HepG2 (cell line): ENCODE measurements around the gene PIGN. TPM values are rescaled to one million over a fixed set of nuclear protein-coding genes. Genes with fewer than 3 reads are reported as not detected.

Source experiments
- ARNT ChIP-seq: fragments of 450-650 bp; IDR thresholded peaks from 2 replicates; pipeline ENCODE4 v1.6.1; 2017
- HDAC1 ChIP-seq: sonication (generic); formaldehyde crosslinking; IDR thresholded peaks from 2 replicates; pipeline ENCODE4 v1.5.1; 2020; ENCODE audit warnings: mild to moderate bottlenecking, missing genetic modification reagents
- HES4 ChIP-seq: sonication (generic); formaldehyde crosslinking; IDR thresholded peaks from 2 replicates; pipeline ENCODE4 v1.9.0; 2021; ENCODE audit warnings: mild to moderate bottlenecking, missing genetic modification reagents, borderline replicate concordance
- HHEX ChIP-seq: IDR thresholded peaks from 2 replicates; pipeline ENCODE4 v1.6.1; 2016; ENCODE audit warnings: control low read depth
- HNRNPK ChIP-seq: fragments of 200-400 bp; formaldehyde crosslinking; IDR thresholded peaks from 2 replicates; pipeline ENCODE4 v1.6.1; 2018; ENCODE audit warnings: low read length, low read depth, moderate library complexity, mild to moderate bottlenecking; ENCODE audit not compliant: poor library complexity, severe bottlenecking
- SP2 ChIP-seq: sonication (generic); formaldehyde crosslinking; IDR thresholded peaks from 2 replicates; pipeline ENCODE4 v1.5.1; 2020; ENCODE audit warnings: mild to moderate bottlenecking, missing genetic modification reagents
- ZFX ChIP-seq: sonication (generic); formaldehyde crosslinking; IDR thresholded peaks from 2 replicates; pipeline ENCODE4 v1.4.0; 2020; ENCODE audit warnings: mild to moderate bottlenecking, low read depth, missing genetic modification reagents, moderate library complexity
- ZNF543 ChIP-seq: sonication (generic); formaldehyde crosslinking; IDR thresholded peaks from 2 replicates; pipeline ENCODE4 v1.4.0; 2020; ENCODE audit warnings: mild to moderate bottlenecking, missing genetic modification reagents
- ZNF564 ChIP-seq: sonication (generic); formaldehyde crosslinking; IDR thresholded peaks from 2 replicates; pipeline ENCODE4 v1.8.1; 2023; ENCODE audit warnings: mild to moderate bottlenecking, missing genetic modification reagents
- polyA plus RNA-seq, 8 experiments: library from polyadenylated mRNA; depleted of rRNA in 3 of 8; stranded (reverse) in 7 of 8; unstranded in 1 of 8; fragments of >200 nt; fragmentation: Illumina TruSeq in 4 of 8; extraction: Trizol in 4 of 8; gene quantifications; 2 replicates each; pipeline versions ENCODE4 v1.2.1 to v1.2.3, GENCODE V29; 2011 to 2016; ENCODE audit warnings: low read depth in 4 of 8, missing spikeins in 1 of 8, mixed read lengths in 1 of 8; ENCODE audit not compliant: insufficient read depth in 1 of 8
- total RNA-seq, 5 experiments: library from RNA; depleted of rRNA; stranded (reverse); fragments of >200 nt; fragmentation: Illumina TruSeq; extraction: Trizol; gene quantifications; 2 replicates each; pipeline ENCODE4 v1.2.3, GENCODE V29; 2016; ENCODE audit warnings: low read depth in 1 of 5
- TF ChIP-seq, protein P1 (sequence below): sonication (generic); formaldehyde crosslinking; IDR thresholded peaks from 2 replicates; pipeline ENCODE4 v1.4.0; 2020; ENCODE audit warnings: mild to moderate bottlenecking, missing genetic modification reagents
- TF ChIP-seq, protein P2 (sequence below): sonication (generic); formaldehyde crosslinking; IDR thresholded peaks from 2 replicates; pipeline ENCODE4 v1.5.1; 2020; ENCODE audit warnings: mild to moderate bottlenecking, missing genetic modification reagents

Gene PIGN
- total and polyA plus RNA-seq, 2 of the 13 experiments (the other 11 are each of a cell fraction or from before 2014, with no cell fraction given): 15.5 to 33.6 TPM

DNA sequence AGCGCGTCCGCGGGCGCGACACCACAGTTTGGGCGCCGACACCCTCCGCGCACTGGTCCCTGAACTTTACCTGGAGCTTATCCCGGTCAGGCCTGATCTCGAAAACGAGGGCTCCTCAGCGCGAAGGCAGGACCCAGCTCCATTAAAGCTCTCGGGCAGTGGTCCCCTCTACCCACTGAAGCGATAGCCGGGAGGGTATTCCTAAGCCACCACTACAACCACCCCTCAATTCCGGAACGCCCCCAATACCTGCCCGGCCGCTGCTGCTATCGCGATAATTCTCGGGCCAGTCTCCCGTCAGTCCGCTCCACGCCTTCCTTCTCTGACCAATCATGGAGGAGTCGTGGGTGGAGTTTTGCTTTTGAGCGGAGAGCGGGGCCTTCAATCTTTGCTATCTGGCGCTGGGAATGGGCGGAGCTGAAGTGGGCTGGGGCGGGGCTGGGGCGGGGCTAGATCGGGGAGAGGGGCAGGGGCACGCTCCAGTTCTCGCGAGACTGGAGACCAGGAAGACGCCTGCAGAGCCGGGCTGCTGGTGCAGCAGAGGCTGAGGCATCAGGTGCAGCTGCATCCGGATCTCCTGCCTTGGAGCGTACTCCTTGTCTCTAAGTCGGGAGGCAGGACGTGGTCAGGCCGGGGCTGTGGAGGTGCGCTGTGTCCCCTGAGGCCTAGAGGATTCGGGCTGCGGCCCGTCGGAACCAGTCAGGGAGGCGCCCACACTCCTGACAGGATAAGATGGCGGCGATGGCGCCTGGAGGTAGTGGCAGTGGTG, at the start of gene PIGN, which contains the start of gene RELCH (continued):
- TF ChIP-seq, protein P1, sequence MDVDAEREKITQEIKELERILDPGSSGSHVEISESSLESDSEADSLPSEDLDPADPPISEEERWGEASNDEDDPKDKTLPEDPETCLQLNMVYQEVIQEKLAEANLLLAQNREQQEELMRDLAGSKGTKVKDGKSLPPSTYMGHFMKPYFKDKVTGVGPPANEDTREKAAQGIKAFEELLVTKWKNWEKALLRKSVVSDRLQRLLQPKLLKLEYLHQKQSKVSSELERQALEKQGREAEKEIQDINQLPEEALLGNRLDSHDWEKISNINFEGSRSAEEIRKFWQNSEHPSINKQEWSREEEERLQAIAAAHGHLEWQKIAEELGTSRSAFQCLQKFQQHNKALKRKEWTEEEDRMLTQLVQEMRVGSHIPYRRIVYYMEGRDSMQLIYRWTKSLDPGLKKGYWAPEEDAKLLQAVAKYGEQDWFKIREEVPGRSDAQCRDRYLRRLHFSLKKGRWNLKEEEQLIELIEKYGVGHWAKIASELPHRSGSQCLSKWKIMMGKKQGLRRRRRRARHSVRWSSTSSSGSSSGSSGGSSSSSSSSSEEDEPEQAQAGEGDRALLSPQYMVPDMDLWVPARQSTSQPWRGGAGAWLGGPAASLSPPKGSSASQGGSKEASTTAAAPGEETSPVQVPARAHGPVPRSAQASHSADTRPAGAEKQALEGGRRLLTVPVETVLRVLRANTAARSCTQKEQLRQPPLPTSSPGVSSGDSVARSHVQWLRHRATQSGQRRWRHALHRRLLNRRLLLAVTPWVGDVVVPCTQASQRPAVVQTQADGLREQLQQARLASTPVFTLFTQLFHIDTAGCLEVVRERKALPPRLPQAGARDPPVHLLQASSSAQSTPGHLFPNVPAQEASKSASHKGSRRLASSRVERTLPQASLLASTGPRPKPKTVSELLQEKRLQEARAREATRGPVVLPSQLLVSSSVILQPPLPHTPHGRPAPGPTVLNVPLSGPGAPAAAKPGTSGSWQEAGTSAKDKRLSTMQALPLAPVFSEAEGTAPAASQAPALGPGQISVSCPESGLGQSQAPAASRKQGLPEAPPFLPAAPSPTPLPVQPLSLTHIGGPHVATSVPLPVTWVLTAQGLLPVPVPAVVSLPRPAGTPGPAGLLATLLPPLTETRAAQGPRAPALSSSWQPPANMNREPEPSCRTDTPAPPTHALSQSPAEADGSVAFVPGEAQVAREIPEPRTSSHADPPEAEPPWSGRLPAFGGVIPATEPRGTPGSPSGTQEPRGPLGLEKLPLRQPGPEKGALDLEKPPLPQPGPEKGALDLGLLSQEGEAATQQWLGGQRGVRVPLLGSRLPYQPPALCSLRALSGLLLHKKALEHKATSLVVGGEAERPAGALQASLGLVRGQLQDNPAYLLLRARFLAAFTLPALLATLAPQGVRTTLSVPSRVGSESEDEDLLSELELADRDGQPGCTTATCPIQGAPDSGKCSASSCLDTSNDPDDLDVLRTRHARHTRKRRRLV (CRISPR knock-in tag): no peak
- TF ChIP-seq, protein P2, sequence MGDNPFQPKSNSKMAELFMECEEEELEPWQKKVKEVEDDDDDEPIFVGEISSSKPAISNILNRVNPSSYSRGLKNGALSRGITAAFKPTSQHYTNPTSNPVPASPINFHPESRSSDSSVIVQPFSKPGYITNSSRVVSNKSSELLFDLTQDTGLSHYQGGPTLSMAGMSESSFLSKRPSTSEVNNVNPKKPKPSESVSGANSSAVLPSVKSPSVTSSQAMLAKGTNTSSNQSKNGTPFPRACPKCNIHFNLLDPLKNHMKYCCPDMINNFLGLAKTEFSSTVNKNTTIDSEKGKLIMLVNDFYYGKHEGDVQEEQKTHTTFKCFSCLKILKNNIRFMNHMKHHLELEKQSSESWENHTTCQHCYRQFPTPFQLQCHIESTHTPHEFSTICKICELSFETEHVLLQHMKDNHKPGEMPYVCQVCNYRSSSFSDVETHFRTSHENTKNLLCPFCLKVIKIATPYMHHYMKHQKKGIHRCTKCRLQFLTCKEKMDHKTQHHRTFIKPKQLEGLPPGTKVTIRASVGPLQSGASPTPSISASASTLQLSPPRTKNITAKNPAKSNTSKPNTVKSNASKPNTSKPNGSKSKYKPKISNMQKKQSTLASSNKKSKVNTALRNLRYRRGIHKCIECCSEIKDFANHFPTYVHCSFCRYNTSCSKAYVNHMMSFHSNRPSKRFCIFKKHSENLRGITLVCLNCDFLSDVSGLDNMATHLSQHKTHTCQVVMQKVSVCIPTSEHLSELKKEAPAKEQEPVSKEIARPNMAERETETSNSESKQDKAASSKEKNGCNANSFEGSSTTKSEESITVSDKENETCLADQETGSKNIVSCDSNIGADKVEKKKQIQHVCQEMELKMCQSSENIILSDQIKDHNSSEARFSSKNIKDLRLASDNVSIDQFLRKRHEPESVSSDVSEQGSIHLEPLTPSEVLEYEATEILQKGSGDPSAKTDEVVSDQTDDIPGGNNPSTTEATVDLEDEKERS (CRISPR knock-in tag): peak; percentile 34; the same call in 1 of the 2 replicates
- no peak for TF ChIP-seq HNRNPK
- TF ChIP-seq SP2 (CRISPR knock-in tag): peak; percentile 82
- TF ChIP-seq HDAC1 (CRISPR knock-in tag): peak; percentile 75
- no peak for TF ChIP-seq HHEX (CRISPR knock-in tag)
- TF ChIP-seq ZNF564 (CRISPR knock-in tag): peak; percentile 41; the same call in 1 of the 2 replicates
- no peak for TF ChIP-seq ARNT
- TF ChIP-seq ZFX: peak; percentile 83
- 0 out of 2 replicates have a peak, but pooled peaks have one; percentile 56 for TF ChIP-seq HES4
- peak; percentile 62; the same call in 1 of the 2 replicates for TF ChIP-seq ZNF543
